Stimulated activated CD8-positive, alpha-beta memory T cell treated with anti-CD3 and anti-CD28 coated beads, Interleukin-7, amount 100 ng/mL, for 4 hours (primary cell): ENCODE data around the gene RAVER1.

Source experiments
- DNase-seq, 2 donors: peaks; one replicate each; pipeline ENCODE4 v3.0.0-alpha.2; 2020; ENCODE audit warnings: low read depth in 2 of 2

Gene RAVER1

DNA sequence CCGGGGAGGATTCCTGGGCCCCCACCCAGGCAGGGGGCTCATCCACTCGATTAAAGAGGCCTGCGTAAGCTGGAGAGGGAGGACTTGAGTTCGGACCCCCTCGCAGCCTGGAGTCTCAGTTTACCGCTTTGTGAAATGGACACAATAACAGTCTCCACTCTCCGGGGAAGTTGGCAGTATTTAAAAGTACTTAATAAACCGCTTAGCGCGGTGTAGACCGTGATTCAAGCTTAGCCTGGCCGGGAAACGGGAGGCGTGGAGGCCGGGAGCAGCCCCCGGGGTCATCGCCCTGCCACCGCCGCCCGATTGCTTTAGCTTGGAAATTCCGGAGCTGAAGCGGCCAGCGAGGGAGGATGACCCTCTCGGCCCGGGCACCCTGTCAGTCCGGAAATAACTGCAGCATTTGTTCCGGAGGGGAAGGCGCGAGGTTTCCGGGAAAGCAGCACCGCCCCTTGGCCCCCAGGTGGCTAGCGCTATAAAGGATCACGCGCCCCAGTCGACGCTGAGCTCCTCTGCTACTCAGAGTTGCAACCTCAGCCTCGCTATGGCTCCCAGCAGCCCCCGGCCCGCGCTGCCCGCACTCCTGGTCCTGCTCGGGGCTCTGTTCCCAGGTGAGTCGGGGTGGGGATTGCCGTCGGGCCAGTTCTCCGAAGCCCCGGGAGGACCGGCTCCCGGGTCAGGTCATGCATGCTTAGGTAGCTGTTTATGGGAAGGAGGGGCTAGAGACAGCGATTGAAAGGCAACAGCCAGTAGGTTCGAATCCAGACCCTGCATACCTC lies 62.5 kb downstream of the RAVER1 start, which contains the start of gene ICAM1:
Gene ICAM1 (plus strand): TSS at position 505 of the 779 bp plus-strand sequence. CDS start 40 bp downstream, at position 545.
- peak; percentile 65 to 74 for DNase-seq

DNA sequence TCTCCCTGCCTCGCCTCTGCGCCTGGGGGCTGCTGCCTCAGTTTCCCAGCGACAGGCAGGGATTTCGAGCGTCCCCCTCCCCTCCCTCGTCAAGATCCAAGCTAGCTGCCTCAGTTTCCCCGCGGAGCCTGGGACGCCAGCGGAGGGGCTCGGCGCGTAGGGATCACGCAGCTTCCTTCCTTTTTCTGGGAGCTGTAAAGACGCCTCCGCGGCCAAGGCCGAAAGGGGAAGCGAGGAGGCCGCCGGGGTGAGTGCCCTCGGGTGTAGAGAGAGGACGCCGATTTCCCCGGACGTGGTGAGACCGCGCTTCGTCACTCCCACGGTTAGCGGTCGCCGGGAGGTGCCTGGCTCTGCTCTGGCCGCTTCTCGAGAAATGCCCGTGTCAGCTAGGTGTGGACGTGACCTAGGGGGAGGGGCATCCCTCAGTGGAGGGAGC lies 63.1 kb downstream of the RAVER1 start:
- DNase-seq: peak; percentile 59 to 75

DNA sequence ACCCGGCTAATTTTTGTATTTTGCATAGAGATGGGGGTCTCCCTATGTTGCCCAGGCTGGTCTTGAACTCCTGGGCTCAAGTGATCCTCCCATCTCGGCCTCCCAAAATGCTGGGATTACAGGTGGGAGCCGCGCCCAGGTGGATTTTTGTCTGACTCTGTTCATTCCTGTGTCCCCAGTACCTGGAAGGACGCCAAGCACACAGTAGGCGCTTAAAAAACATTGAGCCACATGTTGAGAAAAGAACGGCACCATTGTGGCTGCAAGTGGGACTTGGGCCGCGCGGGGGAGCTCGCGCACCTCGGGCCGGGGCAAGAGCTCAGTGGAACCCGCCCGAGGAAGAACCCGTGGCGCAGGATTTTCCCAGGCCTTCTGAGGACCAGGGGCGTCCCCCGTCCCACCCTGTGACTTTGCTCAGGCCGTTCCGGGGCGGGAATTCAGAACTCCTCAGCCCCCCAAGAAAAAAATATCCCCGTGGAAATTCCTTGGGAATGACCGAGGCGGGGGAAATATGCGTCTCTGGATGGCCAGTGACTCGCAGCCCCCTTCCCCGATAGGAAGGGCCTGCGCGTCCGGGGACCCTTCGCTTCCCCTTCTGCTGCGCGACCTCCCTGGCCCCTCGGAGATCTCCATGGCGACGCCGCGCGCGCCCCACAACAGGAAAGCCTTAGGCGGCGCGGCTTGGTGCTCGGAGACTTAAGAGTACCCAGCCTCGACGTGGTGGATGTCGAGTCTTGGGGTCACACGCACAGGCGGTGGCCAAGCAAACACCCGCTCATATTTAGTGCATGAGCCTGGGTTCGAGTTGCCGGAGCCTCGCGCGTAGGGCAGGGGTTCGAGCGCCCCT lies 63.8 kb downstream of the RAVER1 start:
- peak; percentile 72 to 77 for DNase-seq

DNA sequence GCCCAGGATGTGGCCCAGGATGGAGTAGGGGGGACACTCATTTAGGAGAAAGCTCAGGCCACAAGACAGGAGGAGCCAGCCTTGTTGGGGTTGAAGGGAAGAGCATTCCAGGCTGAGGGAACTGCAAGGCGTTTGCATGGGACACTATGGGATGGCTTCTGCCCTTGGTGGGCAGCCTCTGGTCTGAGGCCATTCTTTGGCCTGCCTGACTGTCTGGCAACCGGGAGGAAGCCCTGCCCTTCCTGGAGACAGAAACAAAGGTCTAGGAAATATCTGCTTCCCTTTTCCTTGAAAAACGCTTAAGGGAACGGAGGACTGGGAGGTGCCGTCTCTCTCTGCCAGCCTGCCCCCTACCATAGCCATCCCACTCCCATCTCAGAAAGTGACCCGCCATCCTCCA lies 65.3 kb downstream of the RAVER1 start:
- no peak for DNase-seq

DNA sequence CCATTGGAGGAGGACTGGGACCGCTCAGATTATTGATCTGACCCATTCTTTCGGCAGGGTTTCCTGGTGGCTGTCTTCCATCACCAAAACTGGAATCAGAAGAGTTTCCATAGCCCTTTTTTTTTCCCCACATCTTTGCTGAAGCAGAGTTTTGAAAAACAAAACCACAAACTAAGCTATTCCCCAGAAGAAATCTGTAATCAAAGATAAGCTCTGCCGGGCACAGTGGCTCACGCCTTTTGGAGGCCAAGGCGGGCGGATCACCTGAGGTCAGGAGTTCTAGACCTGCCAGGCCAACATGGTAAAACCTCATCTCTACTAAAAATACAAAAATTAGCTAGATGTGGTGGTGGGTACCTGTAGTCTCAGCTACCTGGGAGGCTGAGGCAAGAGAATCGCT lies 66.6 kb downstream of the RAVER1 start:
- no peak for DNase-seq
